ENCODE results near the gene OR2B6.

Gene OR2B6

DNA sequence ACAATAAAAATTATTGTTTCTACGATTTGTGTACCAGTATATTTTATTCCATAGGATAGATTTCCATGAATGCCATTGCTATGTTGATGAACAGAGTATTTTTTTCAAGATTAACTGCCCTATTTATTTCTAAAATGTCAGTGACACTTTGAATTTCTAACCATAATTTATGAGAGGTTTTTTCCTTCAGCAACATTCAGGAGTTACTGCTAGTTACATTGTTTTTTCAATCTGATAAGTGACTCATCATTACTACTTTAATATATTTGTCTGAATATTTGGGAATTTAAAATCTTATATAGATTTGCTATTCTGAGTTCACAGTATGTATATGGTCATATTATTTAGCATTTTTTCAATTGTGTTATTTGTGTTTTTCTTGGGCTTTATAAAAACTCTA lies 6.0 kb upstream of the OR2B6 start:
- TF ChIP-seq CTCF (IDR thresholded peaks at IDR 0.05; ENCODE audit: low read length) (no peak), EZH2 (IDR thresholded peaks at IDR 0.05; ENCODE audit: borderline replicate concordance, low read length) (no peak)
- no peak overlapping the region for H3K4me2 ChIP-seq (ENCODE audit: low read length)
- H3K9ac ChIP-seq (ENCODE audit: low read length), result no peak overlapping the region
- H3K9me2 ChIP-seq (ENCODE audit: low read depth, low read length), result no peaks in the 10 kb centered on the region
- no peaks in the 10 kb centered on the region for H3K79me2 ChIP-seq (ENCODE audit: insufficient read depth, low read length)
- H3K27me3 ChIP-seq (ENCODE audit: insufficient read depth, low read length), result no peaks in the 10 kb centered on the region
- no peak overlapping the region for H3K4me3 ChIP-seq (ENCODE audit: low read depth, low read length, poor library complexity, severe bottlenecking)
- H3K36me3 ChIP-seq (ENCODE audit: insufficient read depth, low read length), result no peaks in the 10 kb centered on the region
- H2AFZ ChIP-seq (ENCODE audit: low read length), result no peak overlapping the region
- H3K27ac ChIP-seq (ENCODE audit: low read depth, low read length, poor library complexity, severe bottlenecking), result no peak overlapping the region
- no peaks in the 10 kb centered on the region for H3K4me1 ChIP-seq (ENCODE audit: insufficient read depth, low read length, severe bottlenecking)
- H4K20me1 ChIP-seq (ENCODE audit: insufficient read depth, low read length), result no peaks in the 10 kb centered on the region
- no peaks in the 10 kb centered on the region for H3K9me3 ChIP-seq (ENCODE audit: low read length)
- H3F3A ChIP-seq (ENCODE audit: insufficient read depth, low read length), result no peaks in the 10 kb centered on the region

DNA sequence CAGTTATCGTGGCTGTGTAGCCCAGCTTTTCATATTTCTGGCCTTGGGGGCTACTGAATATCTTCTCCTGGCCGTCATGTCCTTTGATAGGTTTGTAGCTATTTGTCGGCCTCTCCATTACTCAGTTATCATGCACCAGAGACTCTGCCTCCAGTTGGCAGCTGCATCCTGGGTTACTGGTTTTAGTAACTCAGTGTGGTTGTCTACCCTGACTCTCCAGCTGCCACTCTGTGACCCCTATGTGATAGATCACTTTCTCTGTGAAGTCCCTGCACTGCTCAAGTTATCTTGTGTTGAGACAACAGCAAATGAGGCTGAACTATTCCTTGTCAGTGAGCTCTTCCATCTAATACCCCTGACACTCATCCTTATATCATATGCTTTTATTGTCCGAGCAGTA lies 475 bp downstream of the OR2B6 start:
- H3K4me2 ChIP-seq (ENCODE audit: low read length), result no peak overlapping the region
- TF ChIP-seq CTCF (IDR thresholded peaks at IDR 0.05; ENCODE audit: low read length) (no peak), EZH2 (IDR thresholded peaks at IDR 0.05; ENCODE audit: borderline replicate concordance, low read length) (no peak)

DNA sequence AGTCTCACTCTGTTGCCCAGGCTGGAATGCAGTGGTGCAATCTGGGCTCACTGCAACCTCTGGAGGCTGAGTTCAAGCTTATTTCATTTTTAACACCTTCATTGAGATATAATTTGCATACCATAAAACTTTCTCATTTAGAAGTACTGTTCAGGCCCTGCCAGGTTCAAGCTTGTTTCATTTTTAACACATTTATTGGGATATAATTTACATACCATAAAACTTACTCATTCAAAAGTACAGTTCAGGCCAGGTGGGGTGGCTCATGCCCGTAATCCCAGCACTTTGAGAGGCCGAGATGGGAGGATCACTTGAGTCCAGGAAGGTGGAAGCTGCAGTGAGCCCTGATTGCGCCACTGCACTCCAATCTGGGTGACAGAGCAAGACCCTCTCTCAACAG lies 5.5 kb downstream of the OR2B6 start:
- Histone ChIP-seq H3K4me1 (ENCODE audit: insufficient read depth, low read length, severe bottlenecking) (no peaks in the 10 kb centered on the region), H3K4me3 (ENCODE audit: low read depth, low read length, poor library complexity, severe bottlenecking) (no peak overlapping the region), H3F3A (ENCODE audit: insufficient read depth, low read length) (no peaks in the 10 kb centered on the region), H3K36me3 (ENCODE audit: insufficient read depth, low read length) (no peaks in the 10 kb centered on the region), H3K27me3 (ENCODE audit: insufficient read depth, low read length) (no peaks in the 10 kb centered on the region), H3K9me2 (ENCODE audit: low read depth, low read length) (no peaks in the 10 kb centered on the region), H3K9ac (ENCODE audit: low read length) (no peak overlapping the region), H3K9me3 (ENCODE audit: low read length) (no peaks in the 10 kb centered on the region), H3K4me2 (ENCODE audit: low read length) (no peak overlapping the region), H2AFZ (ENCODE audit: low read length) (no peak overlapping the region), H4K20me1 (ENCODE audit: insufficient read depth, low read length) (no peaks in the 10 kb centered on the region), H3K27ac (ENCODE audit: low read depth, low read length, poor library complexity, severe bottlenecking) (no peak overlapping the region), H3K79me2 (ENCODE audit: insufficient read depth, low read length) (no peaks in the 10 kb centered on the region)
- TF ChIP-seq CTCF (IDR thresholded peaks at IDR 0.05; ENCODE audit: low read length) (no peak), EZH2 (IDR thresholded peaks at IDR 0.05; ENCODE audit: borderline replicate concordance, low read length) (no peak)

More for the DNA sequence above, 475 bp downstream of the OR2B6 start:
- Histone ChIP-seq H3K9me3 (ENCODE audit: low read length) (no peaks in the 10 kb centered on the region), H3K9ac (ENCODE audit: low read length) (no peak overlapping the region), H3K79me2 (ENCODE audit: insufficient read depth, low read length) (no peaks in the 10 kb centered on the region), H3K9me2 (ENCODE audit: low read depth, low read length) (no peaks in the 10 kb centered on the region), H3K27me3 (ENCODE audit: insufficient read depth, low read length) (no peaks in the 10 kb centered on the region), H3K36me3 (ENCODE audit: insufficient read depth, low read length) (no peaks in the 10 kb centered on the region), H3K27ac (ENCODE audit: low read depth, low read length, poor library complexity, severe bottlenecking) (no peak overlapping the region), H4K20me1 (ENCODE audit: insufficient read depth, low read length) (no peaks in the 10 kb centered on the region), H2AFZ (ENCODE audit: low read length) (no peak overlapping the region), H3K4me3 (ENCODE audit: low read depth, low read length, poor library complexity, severe bottlenecking) (no peak overlapping the region), H3F3A (ENCODE audit: insufficient read depth, low read length) (no peaks in the 10 kb centered on the region), H3K4me1 (ENCODE audit: insufficient read depth, low read length, severe bottlenecking) (no peaks in the 10 kb centered on the region)

All from OCI-LY1 (cell line).